Suprapubic skin (tissue), 4 donors: Measurements from ENCODE around the gene SMARCA2. TPM values are rescaled to one million over a fixed set of nuclear protein-coding genes. Genes with fewer than 3 reads are reported as not detected.

ENCODE experiments used
- DNase-seq, 2 donors: peaks; one replicate each; pipeline ENCODE4 v3.0.0-alpha.2; 2019; ENCODE audit warnings: low spot score in 2 of 2
- H3K27ac ChIP-seq: fragments of 200-600 bp; sonication (generic); one replicate; pipeline ENCODE4 v1.5.1; 2019
- H3K27me3 ChIP-seq: fragments of 200-600 bp; sonication (generic); one replicate; pipeline ENCODE4 v1.5.1; 2019
- H3K36me3 ChIP-seq: fragments of 200-600 bp; sonication (generic); one replicate; pipeline ENCODE4 v1.5.1; 2019
- H3K4me1 ChIP-seq: fragments of 200-600 bp; sonication (generic); one replicate; pipeline ENCODE4 v1.5.1; 2019
- H3K4me3 ChIP-seq: fragments of 200-600 bp; sonication (generic); one replicate; pipeline ENCODE4 v1.5.1; 2019; ENCODE audit warnings: mild to moderate bottlenecking
- H3K9me3 ChIP-seq: fragments of 200-600 bp; sonication (generic); one replicate; pipeline ENCODE4 v1.5.1; 2019
- EP300 ChIP-seq: sonication (generic); formaldehyde crosslinking; IDR thresholded peaks from one replicate; pipeline ENCODE4 v1.6.1; 2017; ENCODE audit warnings: antibody characterized with exemption
- POLR2A ChIP-seq, 2 donors: fragments of 450-650 bp; IDR thresholded peaks; one replicate each; pipeline ENCODE4 v1.6.1; 2017; ENCODE audit warnings: antibody characterized with exemption in 2 of 2, mild to moderate bottlenecking in 2 of 2, moderate library complexity in 2 of 2
- POLR2AphosphoS5 ChIP-seq, 3 donors: sonication (generic); formaldehyde crosslinking; IDR thresholded peaks; one replicate each; pipeline ENCODE4 v1.6.1; 2017; ENCODE audit warnings: antibody characterized with exemption in 3 of 3
- WGBS: methylation state at CpG from one replicate; pipeline ENCODE4 v1.1.5; 2018; 5-methylcytosine and 5-hydroxymethylcytosine counted together
- total RNA-seq, 4 donors: library from RNA; depleted of rRNA; stranded (reverse); fragments of >200 nt; gene quantifications; one replicate each; pipeline ENCODE4 v1.1.0, GENCODE V29; 2016
- TF ChIP-seq, protein P1 (sequence below), 2 donors: fragments of 200-600 bp in 1 of 2; fragments of 450-650 bp in 1 of 2; sonication (generic) in 1 of 2; IDR thresholded peaks; one replicate each; pipeline ENCODE4 v1.5.1; 2016 to 2019; ENCODE audit warnings: antibody characterized with exemption in 2 of 2, mild to moderate bottlenecking in 1 of 2, moderate library complexity in 1 of 2

SMARCA2 gene
- total RNA-seq, 4 donors from 2014 or later = 88.9 to 236 (median 140) TPM

DNA sequence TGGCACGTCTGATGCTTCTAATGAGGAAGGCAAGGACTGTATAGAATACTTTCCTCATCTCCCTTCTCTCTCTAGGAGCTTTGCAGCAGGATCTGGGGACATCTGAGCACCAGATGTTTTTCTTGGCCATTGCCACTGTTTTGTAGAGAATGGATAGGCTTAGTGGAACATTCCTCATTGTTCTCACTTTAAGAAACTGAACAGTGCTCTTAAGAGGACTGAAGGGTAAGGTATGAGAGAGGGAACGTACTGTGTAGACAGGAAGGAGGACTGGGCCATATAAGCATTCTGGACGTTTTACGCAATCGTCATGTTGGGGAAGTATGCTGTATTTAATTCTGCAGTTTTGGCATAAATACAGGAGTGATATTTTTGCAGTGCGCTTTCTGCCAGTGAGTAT is 70.6 kb downstream of the SMARCA2 start:
- Histone ChIP-seq H3K4me3 (no peak overlapping the region), H3K4me1 (peaks cover 11% of the 10 kb centered on the region), H3K27me3 (no peaks in the 10 kb centered on the region), H3K27ac (no peak overlapping the region), H3K36me3 (peaks cover 85% of the 10 kb centered on the region), H3K9me3 (no peaks in the 10 kb centered on the region)
- DNase-seq = no peak
- TF ChIP-seq POLR2A (IDR thresholded peaks at IDR 0.05) = no peak
- TF ChIP-seq, protein P1, sequence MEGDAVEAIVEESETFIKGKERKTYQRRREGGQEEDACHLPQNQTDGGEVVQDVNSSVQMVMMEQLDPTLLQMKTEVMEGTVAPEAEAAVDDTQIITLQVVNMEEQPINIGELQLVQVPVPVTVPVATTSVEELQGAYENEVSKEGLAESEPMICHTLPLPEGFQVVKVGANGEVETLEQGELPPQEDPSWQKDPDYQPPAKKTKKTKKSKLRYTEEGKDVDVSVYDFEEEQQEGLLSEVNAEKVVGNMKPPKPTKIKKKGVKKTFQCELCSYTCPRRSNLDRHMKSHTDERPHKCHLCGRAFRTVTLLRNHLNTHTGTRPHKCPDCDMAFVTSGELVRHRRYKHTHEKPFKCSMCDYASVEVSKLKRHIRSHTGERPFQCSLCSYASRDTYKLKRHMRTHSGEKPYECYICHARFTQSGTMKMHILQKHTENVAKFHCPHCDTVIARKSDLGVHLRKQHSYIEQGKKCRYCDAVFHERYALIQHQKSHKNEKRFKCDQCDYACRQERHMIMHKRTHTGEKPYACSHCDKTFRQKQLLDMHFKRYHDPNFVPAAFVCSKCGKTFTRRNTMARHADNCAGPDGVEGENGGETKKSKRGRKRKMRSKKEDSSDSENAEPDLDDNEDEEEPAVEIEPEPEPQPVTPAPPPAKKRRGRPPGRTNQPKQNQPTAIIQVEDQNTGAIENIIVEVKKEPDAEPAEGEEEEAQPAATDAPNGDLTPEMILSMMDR (IDR thresholded peaks at IDR 0.05) = no peak
- peak in 1 of 3 donors; percentile 24 for TF ChIP-seq POLR2AphosphoS5 (IDR thresholded peaks at IDR 0.05)
- WGBS = 45% methylated on average over 6 of the region's 6 CpGs

DNA sequence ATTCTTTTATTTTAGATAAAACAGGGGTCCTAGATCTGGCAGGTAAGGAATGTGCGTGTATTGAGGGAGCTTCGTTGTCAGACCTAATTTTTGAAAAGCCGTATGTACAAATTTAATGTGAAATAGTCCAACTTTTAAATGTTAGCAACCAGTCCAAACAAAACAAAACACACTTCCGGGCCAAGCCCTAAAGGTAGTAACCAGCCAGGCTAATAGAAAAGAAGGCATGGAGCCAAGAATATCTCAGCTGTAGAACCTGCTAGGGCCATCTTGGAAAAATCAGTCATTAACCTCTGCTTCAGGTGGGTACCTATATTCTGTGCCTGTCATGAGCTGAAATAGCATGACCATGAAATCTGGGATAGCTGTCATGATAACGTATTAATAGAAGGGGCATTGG is 71.0 kb downstream of the SMARCA2 start:
- whole genome bisulfite sequencing = 50% methylated on average over 5 of the region's 5 CpGs
- H3K27me3 ChIP-seq = no peaks in the 10 kb centered on the region
- DNase-seq = no peak
- no peak overlapping the region for H3K27ac ChIP-seq
- peaks cover 83% of the 10 kb centered on the region for H3K36me3 ChIP-seq
- H3K4me3 ChIP-seq = no peak overlapping the region
- no peak for TF ChIP-seq POLR2AphosphoS5 (IDR thresholded peaks at IDR 0.05)
- H3K4me1 ChIP-seq = peaks cover 11% of the 10 kb centered on the region
- no peaks in the 10 kb centered on the region for H3K9me3 ChIP-seq

DNA sequence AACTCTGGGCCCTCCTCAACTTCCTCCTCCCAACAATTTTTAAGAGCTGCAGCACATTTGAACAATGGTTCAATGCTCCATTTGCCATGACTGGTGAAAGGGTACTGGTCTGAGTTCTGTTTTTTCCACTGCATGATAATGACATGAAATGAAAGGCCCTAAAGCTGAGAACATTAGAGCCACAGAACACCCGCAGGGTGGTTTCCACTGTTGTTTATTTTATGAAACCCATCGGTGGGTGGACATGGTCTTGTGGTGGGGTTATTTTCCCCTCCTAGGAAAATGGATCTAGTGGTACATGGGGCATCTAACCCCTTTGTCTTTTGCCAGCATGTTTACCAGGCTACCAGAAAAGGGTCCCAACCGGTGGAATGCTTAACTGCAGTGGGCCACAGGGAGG is 71.8 kb downstream of the SMARCA2 start:
- no peak overlapping the region for H3K4me3 ChIP-seq
- TF ChIP-seq, protein P1 (IDR thresholded peaks at IDR 0.05) = no peak
- peaks cover 75% of the 10 kb centered on the region for H3K36me3 ChIP-seq
- no peaks in the 10 kb centered on the region for H3K9me3 ChIP-seq
- H3K27ac ChIP-seq = no peak overlapping the region
- DNase-seq = no peak
- 96% methylated on average over 3 of the region's 3 CpGs for WGBS
- peaks cover 11% of the 10 kb centered on the region for H3K4me1 ChIP-seq
- no peaks in the 10 kb centered on the region for H3K27me3 ChIP-seq

DNA sequence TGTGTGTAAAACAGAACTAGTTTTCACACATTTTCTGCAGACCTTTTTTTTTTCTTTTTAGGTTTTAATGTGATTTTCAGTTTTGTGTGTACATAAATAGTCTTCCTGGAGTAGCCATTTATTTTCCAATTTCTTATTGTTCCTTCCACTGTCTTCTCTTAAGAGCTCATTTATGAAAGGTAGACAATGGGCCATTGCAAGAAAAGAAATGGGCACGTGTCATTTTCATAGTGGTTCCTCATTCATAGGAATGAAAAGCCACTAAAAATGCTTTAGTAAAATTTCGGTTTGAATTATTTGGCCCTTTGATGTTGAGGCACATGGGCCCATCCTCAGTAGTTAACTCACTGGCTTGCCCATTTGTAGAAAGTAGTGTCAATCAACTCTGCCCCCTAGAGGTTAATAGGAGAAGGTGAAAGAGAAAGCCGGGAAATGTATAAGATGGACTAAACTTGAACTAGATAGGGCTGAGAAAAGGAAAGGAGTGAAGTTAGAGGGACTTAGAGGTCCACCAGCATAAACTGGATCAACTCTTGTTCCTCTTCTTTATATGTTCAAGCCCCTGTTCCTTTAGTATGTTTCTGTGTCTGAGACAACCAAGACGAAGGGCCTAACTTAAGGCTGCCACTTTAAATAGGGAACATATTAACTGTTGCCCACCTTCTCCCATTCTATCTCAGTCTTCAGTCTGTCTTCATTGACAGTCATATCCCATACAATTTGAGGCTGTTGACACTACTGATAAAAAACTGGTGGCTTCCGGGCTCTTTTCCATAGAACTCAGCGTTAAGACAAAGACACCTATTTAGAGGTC is 72.6 kb downstream of the SMARCA2 start:
- 83% methylated on average over 6 of the region's 6 CpGs for WGBS
- H3K4me3 ChIP-seq = no peak overlapping the region
- no peak overlapping the region for H3K27ac ChIP-seq
- TF ChIP-seq, protein P1 (IDR thresholded peaks at IDR 0.05) = peak; percentile 31 to 49
- no peak for TF ChIP-seq POLR2AphosphoS5 (IDR thresholded peaks at IDR 0.05)
- H3K36me3 ChIP-seq = peaks cover 75% of the 10 kb centered on the region
- no peak for DNase-seq
- no peaks in the 10 kb centered on the region for H3K27me3 ChIP-seq
- no peaks in the 10 kb centered on the region for H3K9me3 ChIP-seq
- peaks cover 11% of the 10 kb centered on the region for H3K4me1 ChIP-seq

DNA sequence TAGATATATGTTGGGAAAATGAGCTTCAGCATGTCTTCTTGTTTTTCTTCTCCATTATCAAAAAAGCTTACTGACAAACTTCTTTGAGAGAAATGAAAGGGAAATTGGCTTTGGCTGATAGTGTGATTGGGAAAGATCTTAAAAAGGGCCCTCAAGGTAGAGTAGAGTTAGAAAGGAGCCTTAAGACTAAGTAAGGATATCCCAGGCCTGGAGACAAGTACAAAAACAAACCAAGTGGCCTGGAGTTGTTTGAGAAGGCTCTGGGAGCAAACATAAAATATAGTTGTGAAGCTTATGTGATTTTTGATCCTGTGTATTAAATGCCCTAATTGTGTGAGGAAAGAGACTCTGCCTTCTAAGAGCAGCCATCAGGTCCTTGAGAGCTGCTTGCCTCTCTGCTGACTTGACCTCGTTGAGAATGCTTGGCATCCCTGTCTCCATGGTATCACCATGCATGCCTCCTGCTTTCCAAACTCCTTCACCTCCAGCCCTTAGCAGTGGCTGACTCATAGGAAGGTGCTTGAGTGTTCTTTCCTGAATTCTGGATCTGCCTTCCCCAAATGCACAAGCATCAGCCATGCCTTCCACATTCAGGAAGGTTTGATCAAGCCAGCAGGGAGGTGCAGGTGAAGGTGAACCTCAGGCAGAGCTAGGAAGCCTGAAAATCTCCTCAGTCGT is 78.9 kb downstream of the SMARCA2 start:
- no peaks in the 10 kb centered on the region for H3K9me3 ChIP-seq
- H3K27ac ChIP-seq = no peak overlapping the region
- DNase-seq = no peak
- TF ChIP-seq, protein P1 (IDR thresholded peaks at IDR 0.05) = no peak
- TF ChIP-seq EP300 = no peak
- no peak for TF ChIP-seq POLR2AphosphoS5 (IDR thresholded peaks at IDR 0.05)
- no peak for TF ChIP-seq POLR2A (IDR thresholded peaks at IDR 0.05)
- H3K4me1 ChIP-seq = no peaks in the 10 kb centered on the region
- no peaks in the 10 kb centered on the region for H3K27me3 ChIP-seq
- WGBS = 52% methylated on average over 2 of the region's 2 CpGs
- H3K4me3 ChIP-seq = no peak overlapping the region
- H3K36me3 ChIP-seq = peaks cover 76% of the 10 kb centered on the region
